Liver (tissue), 3 donors: ENCODE results near the gene RSRC2.
"Not testable (repeated sequence)": the region's sequence is repeated elsewhere in the genome, so short reads cannot be mapped to it uniquely, and the experiment has no call there.

Experiments
- EGR1 ChIP-seq, 2 donors: IDR thresholded peaks; 2 replicates each; pipeline ENCODE4 v1.6.1; 2016 to 2018; ENCODE audit warnings: antibody characterized with exemption in 2 of 2, low read depth in 2 of 2
- GABPA ChIP-seq, 2 donors: IDR thresholded peaks in 1 of 2; conservative IDR thresholded peaks in 1 of 2; 2 replicates each; pipeline ENCODE4 v1.6.1; 2016; ENCODE audit warnings: antibody characterized with exemption in 2 of 2, mild to moderate bottlenecking in 1 of 2, moderate library complexity in 1 of 2
- HNF4A ChIP-seq, 2 donors: conservative IDR thresholded peaks; 2 replicates each; pipeline ENCODE4 v1.6.1; 2016; ENCODE audit warnings: antibody characterized with exemption in 2 of 2, mild to moderate bottlenecking in 2 of 2
- HNF4G ChIP-seq: IDR thresholded peaks from 2 replicates; pipeline ENCODE4 v1.6.1; 2016; ENCODE audit warnings: antibody characterized with exemption
- JUND ChIP-seq, 2 donors: IDR thresholded peaks; 2 replicates each; pipeline ENCODE4 v1.6.1; 2016; ENCODE audit warnings: antibody characterized with exemption in 2 of 2
- MAX ChIP-seq: IDR thresholded peaks from 2 replicates; pipeline ENCODE4 v1.6.1; 2016; ENCODE audit warnings: antibody characterized with exemption
- RAD21 ChIP-seq, 2 donors: IDR thresholded peaks; 2 replicates each; pipeline ENCODE4 v1.6.1; 2016; ENCODE audit warnings: antibody characterized with exemption in 2 of 2, mild to moderate bottlenecking in 2 of 2
- RXRA ChIP-seq, 2 donors: IDR thresholded peaks; 2 replicates each; pipeline ENCODE4 v1.6.1; 2017 to 2018; ENCODE audit warnings: antibody characterized with exemption in 2 of 2, mild to moderate bottlenecking in 1 of 2
- SP1 ChIP-seq: IDR thresholded peaks from 2 replicates; pipeline ENCODE4 v1.6.1; 2018; ENCODE audit warnings: antibody characterized with exemption, mild to moderate bottlenecking
- TAF1 ChIP-seq: conservative IDR thresholded peaks from 2 replicates; pipeline ENCODE4 v1.6.1; 2016; ENCODE audit warnings: antibody characterized with exemption, mild to moderate bottlenecking
- YY1 ChIP-seq: IDR thresholded peaks from 2 replicates; pipeline ENCODE4 v1.6.1; 2016; ENCODE audit warnings: antibody characterized with exemption, mild to moderate bottlenecking
- TF ChIP-seq, protein P1 (sequence below): fragments of 150-350 bp; IDR thresholded peaks from 2 replicates; pipeline ENCODE4 v1.5.1; 2017; ENCODE audit warnings: improper control_type of control experiment, low read depth, low read length; ENCODE audit not compliant: missing input control
- TF ChIP-seq, protein P2 (sequence below): IDR thresholded peaks from 2 replicates; pipeline ENCODE4 v1.6.1; 2016; ENCODE audit warnings: antibody characterized with exemption, mild to moderate bottlenecking
- donor health status: healthy.
- donor health status: healthy.

DNA sequence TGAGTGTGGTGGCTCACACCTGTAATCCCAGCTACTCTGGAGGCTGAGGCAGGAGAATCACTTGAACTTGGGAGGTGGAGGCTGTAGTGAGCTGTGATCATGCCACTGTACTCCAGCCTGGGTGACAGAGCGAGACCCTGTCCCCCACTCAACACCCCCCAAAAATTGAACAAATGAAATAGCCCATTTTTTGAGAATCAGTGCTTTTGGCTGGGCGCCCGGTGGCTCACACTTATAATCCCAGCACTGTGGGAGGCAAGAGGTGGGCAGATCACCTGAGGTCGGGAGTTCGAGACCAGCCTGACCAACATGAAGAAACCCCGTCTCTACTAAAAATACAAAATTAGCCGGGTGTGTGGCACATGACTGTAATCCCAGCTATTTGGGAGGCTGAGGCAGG is 56.2 kb downstream of the RSRC2 start:
- TF ChIP-seq, protein P1, sequence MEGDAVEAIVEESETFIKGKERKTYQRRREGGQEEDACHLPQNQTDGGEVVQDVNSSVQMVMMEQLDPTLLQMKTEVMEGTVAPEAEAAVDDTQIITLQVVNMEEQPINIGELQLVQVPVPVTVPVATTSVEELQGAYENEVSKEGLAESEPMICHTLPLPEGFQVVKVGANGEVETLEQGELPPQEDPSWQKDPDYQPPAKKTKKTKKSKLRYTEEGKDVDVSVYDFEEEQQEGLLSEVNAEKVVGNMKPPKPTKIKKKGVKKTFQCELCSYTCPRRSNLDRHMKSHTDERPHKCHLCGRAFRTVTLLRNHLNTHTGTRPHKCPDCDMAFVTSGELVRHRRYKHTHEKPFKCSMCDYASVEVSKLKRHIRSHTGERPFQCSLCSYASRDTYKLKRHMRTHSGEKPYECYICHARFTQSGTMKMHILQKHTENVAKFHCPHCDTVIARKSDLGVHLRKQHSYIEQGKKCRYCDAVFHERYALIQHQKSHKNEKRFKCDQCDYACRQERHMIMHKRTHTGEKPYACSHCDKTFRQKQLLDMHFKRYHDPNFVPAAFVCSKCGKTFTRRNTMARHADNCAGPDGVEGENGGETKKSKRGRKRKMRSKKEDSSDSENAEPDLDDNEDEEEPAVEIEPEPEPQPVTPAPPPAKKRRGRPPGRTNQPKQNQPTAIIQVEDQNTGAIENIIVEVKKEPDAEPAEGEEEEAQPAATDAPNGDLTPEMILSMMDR, result not testable (repeated sequence)
- TF ChIP-seq JUND (IDR thresholded peaks at IDR 0.05); EGR1 (IDR thresholded peaks at IDR 0.05; ENCODE audit: low read depth in 2 of 2); MAX; HNF4A (conservative IDR thresholded peaks at IDR 0.05); RAD21 (IDR thresholded peaks at IDR 0.05); YY1; GABPA (IDR thresholded peaks at IDR 0.05 in 1 of 2, conservative IDR thresholded peaks at IDR 0.05 in 1 of 2); SP1; RXRA (IDR thresholded peaks at IDR 0.05); TAF1; HNF4G: not testable (repeated sequence)
- TF ChIP-seq, protein P2, sequence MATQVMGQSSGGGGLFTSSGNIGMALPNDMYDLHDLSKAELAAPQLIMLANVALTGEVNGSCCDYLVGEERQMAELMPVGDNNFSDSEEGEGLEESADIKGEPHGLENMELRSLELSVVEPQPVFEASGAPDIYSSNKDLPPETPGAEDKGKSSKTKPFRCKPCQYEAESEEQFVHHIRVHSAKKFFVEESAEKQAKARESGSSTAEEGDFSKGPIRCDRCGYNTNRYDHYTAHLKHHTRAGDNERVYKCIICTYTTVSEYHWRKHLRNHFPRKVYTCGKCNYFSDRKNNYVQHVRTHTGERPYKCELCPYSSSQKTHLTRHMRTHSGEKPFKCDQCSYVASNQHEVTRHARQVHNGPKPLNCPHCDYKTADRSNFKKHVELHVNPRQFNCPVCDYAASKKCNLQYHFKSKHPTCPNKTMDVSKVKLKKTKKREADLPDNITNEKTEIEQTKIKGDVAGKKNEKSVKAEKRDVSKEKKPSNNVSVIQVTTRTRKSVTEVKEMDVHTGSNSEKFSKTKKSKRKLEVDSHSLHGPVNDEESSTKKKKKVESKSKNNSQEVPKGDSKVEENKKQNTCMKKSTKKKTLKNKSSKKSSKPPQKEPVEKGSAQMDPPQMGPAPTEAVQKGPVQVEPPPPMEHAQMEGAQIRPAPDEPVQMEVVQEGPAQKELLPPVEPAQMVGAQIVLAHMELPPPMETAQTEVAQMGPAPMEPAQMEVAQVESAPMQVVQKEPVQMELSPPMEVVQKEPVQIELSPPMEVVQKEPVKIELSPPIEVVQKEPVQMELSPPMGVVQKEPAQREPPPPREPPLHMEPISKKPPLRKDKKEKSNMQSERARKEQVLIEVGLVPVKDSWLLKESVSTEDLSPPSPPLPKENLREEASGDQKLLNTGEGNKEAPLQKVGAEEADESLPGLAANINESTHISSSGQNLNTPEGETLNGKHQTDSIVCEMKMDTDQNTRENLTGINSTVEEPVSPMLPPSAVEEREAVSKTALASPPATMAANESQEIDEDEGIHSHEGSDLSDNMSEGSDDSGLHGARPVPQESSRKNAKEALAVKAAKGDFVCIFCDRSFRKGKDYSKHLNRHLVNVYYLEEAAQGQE, result not testable (repeated sequence)
